HepG2 (cell line): Measurements from ENCODE around the gene SNX30. TPM values are rescaled to one million over a fixed set of nuclear protein-coding genes. Genes with fewer than 3 reads are reported as not detected.
A peak's percentile ranks its signal among the peaks of the same experiment; 100 is the strongest.

Experiments
- ARNT2 ChIP-seq: sonication (generic); formaldehyde crosslinking; IDR thresholded peaks from 2 replicates; pipeline ENCODE4 v1.8.0; 2022; ENCODE audit warnings: mild to moderate bottlenecking, low read depth, missing genetic modification reagents, moderate library complexity
- BRCA1 ChIP-seq: sonication (generic); formaldehyde crosslinking; IDR thresholded peaks from 2 replicates; pipeline ENCODE4 v1.4.0; 2020; ENCODE audit warnings: missing genetic modification reagents
- BRD4 ChIP-seq: sonication (generic); formaldehyde crosslinking; IDR thresholded peaks from 2 replicates; pipeline ENCODE4 v1.4.0; 2020; ENCODE audit warnings: missing genetic modification reagents
- DMAP1 ChIP-seq: IDR thresholded peaks from 2 replicates; pipeline ENCODE4 v1.6.1; 2016
- ELF4 ChIP-seq: sonication (generic); formaldehyde crosslinking; IDR thresholded peaks from 2 replicates; pipeline ENCODE4 v1.5.0; 2020; ENCODE audit warnings: missing genetic modification reagents, mild to moderate bottlenecking, moderate library complexity, borderline replicate concordance
- FIP1L1 ChIP-seq: fragments of 200-400 bp; formaldehyde crosslinking; IDR thresholded peaks from 2 replicates; pipeline ENCODE4 v1.6.1; 2018; ENCODE audit warnings: low read depth, mild to moderate bottlenecking, low read length, moderate library complexity, borderline replicate concordance; ENCODE audit not compliant: insufficient read depth
- HNRNPH1 ChIP-seq: fragments of 200-400 bp; formaldehyde crosslinking; optimal IDR thresholded peaks from 2 replicates; pipeline ENCODE3; 2017; ENCODE audit warnings: mild to moderate bottlenecking, low read depth, low read length
- NFKBIZ ChIP-seq: IDR thresholded peaks from 2 replicates; pipeline ENCODE4 v1.6.1; 2018; ENCODE audit warnings: missing genetic modification reagents, missing compliant biosample characterization
- SIX4 ChIP-seq: sonication (generic); formaldehyde crosslinking; IDR thresholded peaks from 2 replicates; pipeline ENCODE4 v1.4.0; 2020; ENCODE audit warnings: missing genetic modification reagents
- ZBTB21 ChIP-seq: sonication (generic); formaldehyde crosslinking; IDR thresholded peaks from 2 replicates; pipeline ENCODE4 v1.4.0; 2020; ENCODE audit warnings: missing genetic modification reagents
- ZFP36L2 ChIP-seq: sonication (generic); formaldehyde crosslinking; IDR thresholded peaks from 2 replicates; pipeline ENCODE4 v1.4.0; 2020; ENCODE audit warnings: missing genetic modification reagents
- ZNF124 ChIP-seq: sonication (generic); formaldehyde crosslinking; IDR thresholded peaks from 2 replicates; pipeline ENCODE4 v1.4.0; 2020; ENCODE audit warnings: missing genetic modification reagents
- ZNF207 ChIP-seq: fragments of 450-650 bp; IDR thresholded peaks from 2 replicates; pipeline ENCODE4 v1.6.1; 2016; ENCODE audit warnings: antibody characterized with exemption, borderline replicate concordance
- ZNF557 ChIP-seq: sonication (generic); formaldehyde crosslinking; IDR thresholded peaks from 2 replicates; pipeline ENCODE4 v1.4.0; 2020; ENCODE audit warnings: missing genetic modification reagents
- ZNF589 ChIP-seq: sonication (generic); formaldehyde crosslinking; conservative IDR thresholded peaks from 2 replicates; pipeline ENCODE4 v1.8.0; 2022; ENCODE audit warnings: mild to moderate bottlenecking, moderate library complexity, missing genetic modification reagents
- ZNF619 ChIP-seq: sonication (generic); formaldehyde crosslinking; IDR thresholded peaks from 2 replicates; pipeline ENCODE4 v1.4.0; 2020; ENCODE audit warnings: mild to moderate bottlenecking, missing genetic modification reagents
- ZNF672 ChIP-seq: sonication (generic); formaldehyde crosslinking; IDR thresholded peaks from 2 replicates; pipeline ENCODE4 v1.8.1; 2022; ENCODE audit warnings: missing genetic modification reagents
- ZNF674 ChIP-seq: sonication (generic); formaldehyde crosslinking; IDR thresholded peaks from 2 replicates; pipeline ENCODE4 v1.5.0; 2020; ENCODE audit warnings: low read depth, mild to moderate bottlenecking, missing genetic modification reagents
- ZSCAN12 ChIP-seq: sonication (generic); formaldehyde crosslinking; IDR thresholded peaks from 2 replicates; pipeline ENCODE4 v1.9.0; 2021; ENCODE audit warnings: mild to moderate bottlenecking, missing genetic modification reagents
- ZZZ3 ChIP-seq: sonication (generic); formaldehyde crosslinking; IDR thresholded peaks from 2 replicates; pipeline ENCODE4 v1.4.0; 2020; ENCODE audit warnings: missing genetic modification reagents, mild to moderate bottlenecking, borderline replicate concordance
- polyA plus RNA-seq, 8 experiments: library from polyadenylated mRNA; depleted of rRNA in 3 of 8; stranded (reverse) in 7 of 8; unstranded in 1 of 8; fragments of >200 nt; fragmentation: Illumina TruSeq in 4 of 8; extraction: Trizol in 4 of 8; gene quantifications; 2 replicates each; pipeline versions ENCODE4 v1.2.1 to v1.2.3, GENCODE V29; 2011 to 2016; ENCODE audit warnings: low read depth in 4 of 8, missing spikeins in 1 of 8, mixed read lengths in 1 of 8; ENCODE audit not compliant: insufficient read depth in 1 of 8
- total RNA-seq, 5 experiments: library from RNA; depleted of rRNA; stranded (reverse); fragments of >200 nt; fragmentation: Illumina TruSeq; extraction: Trizol; gene quantifications; 2 replicates each; pipeline ENCODE4 v1.2.3, GENCODE V29; 2016; ENCODE audit warnings: low read depth in 1 of 5
- TF ChIP-seq, protein P1 (sequence below): sonication (generic); formaldehyde crosslinking; IDR thresholded peaks from 2 replicates; pipeline ENCODE4 v1.8.0; 2022; ENCODE audit warnings: missing genetic modification reagents, mild to moderate bottlenecking, moderate library complexity, borderline replicate concordance
- TF ChIP-seq, protein P2 (sequence below): sonication (generic); formaldehyde crosslinking; IDR thresholded peaks from 2 replicates; pipeline ENCODE4 v1.5.1; 2020; ENCODE audit warnings: mild to moderate bottlenecking, missing genetic modification reagents
- TF ChIP-seq, protein P3 (sequence below): sonication (generic); formaldehyde crosslinking; IDR thresholded peaks from 2 replicates; pipeline ENCODE4 v1.8.0; 2022; ENCODE audit warnings: mild to moderate bottlenecking, missing genetic modification reagents, moderate library complexity
- TF ChIP-seq, protein P4 (sequence below): sonication (generic); formaldehyde crosslinking; IDR thresholded peaks from 2 replicates; pipeline ENCODE4 v1.4.0; 2020; ENCODE audit warnings: low read depth, mild to moderate bottlenecking, missing genetic modification reagents
- TF ChIP-seq, protein P5 (sequence below): sonication (generic); formaldehyde crosslinking; IDR thresholded peaks from 2 replicates; pipeline ENCODE4 v1.4.0; 2020; ENCODE audit warnings: missing genetic modification reagents

SNX30 gene
- total and polyA plus RNA-seq, 2 of the 13 experiments (the other 11 are each of a cell fraction or from before 2014, with no cell fraction given), result 4.4 to 12.4 TPM

DNA sequence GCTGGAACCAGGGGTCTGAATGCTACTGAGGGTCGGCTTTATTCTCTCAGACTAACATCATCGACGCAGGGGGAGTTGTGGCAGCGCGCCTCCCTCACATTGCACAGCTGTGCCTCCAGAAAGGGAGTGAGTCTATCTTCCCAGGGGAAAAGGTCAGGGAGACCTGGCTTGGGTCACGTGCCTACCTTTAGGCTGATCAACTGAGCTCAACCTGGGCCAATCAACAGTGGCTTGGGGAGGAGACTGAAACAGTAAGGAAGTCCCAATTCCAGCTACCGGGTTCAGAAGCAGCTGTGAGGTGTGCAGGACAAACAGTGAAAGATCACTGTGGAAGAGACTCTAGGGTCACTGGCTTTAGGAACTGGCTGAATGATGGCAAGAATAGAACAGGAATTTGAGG lies 14.3 kb downstream of the SNX30 start (continued):
- TF ChIP-seq, protein P1, sequence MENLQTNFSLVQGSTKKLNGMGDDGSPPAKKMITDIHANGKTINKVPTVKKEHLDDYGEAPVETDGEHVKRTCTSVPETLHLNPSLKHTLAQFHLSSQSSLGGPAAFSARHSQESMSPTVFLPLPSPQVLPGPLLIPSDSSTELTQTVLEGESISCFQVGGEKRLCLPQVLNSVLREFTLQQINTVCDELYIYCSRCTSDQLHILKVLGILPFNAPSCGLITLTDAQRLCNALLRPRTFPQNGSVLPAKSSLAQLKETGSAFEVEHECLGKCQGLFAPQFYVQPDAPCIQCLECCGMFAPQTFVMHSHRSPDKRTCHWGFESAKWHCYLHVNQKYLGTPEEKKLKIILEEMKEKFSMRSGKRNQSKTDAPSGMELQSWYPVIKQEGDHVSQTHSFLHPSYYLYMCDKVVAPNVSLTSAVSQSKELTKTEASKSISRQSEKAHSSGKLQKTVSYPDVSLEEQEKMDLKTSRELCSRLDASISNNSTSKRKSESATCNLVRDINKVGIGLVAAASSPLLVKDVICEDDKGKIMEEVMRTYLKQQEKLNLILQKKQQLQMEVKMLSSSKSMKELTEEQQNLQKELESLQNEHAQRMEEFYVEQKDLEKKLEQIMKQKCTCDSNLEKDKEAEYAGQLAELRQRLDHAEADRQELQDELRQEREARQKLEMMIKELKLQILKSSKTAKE (CRISPR knock-in tag), result no peak
- TF ChIP-seq ZNF589 (no peak), DMAP1 (CRISPR knock-in tag) (peak; percentile 48; the same call in 1 of the 2 replicates), BRCA1 (CRISPR knock-in tag) (0 out of 2 replicates have a peak, but pooled peaks have one; percentile 23), ZSCAN12 (CRISPR knock-in tag) (no peak), ZNF207 (no peak), FIP1L1 (no peak), HNRNPH1 (no peak), ZNF124 (CRISPR knock-in tag) (no peak), BRD4 (CRISPR knock-in tag) (no peak), SIX4 (no peak), ELF4 (no peak), ZBTB21 (CRISPR knock-in tag) (no peak), ZNF674 (no peak), ZNF672 (no peak), NFKBIZ (CRISPR knock-in tag) (no peak), ZZZ3 (CRISPR knock-in tag) (no peak), ZFP36L2 (CRISPR knock-in tag) (no peak), ZNF557 (CRISPR knock-in tag) (no peak; the same call in 1 of the 2 replicates), ARNT2 (CRISPR knock-in tag) (no peak), ZNF619 (CRISPR knock-in tag) (no peak)
- TF ChIP-seq, protein P2, sequence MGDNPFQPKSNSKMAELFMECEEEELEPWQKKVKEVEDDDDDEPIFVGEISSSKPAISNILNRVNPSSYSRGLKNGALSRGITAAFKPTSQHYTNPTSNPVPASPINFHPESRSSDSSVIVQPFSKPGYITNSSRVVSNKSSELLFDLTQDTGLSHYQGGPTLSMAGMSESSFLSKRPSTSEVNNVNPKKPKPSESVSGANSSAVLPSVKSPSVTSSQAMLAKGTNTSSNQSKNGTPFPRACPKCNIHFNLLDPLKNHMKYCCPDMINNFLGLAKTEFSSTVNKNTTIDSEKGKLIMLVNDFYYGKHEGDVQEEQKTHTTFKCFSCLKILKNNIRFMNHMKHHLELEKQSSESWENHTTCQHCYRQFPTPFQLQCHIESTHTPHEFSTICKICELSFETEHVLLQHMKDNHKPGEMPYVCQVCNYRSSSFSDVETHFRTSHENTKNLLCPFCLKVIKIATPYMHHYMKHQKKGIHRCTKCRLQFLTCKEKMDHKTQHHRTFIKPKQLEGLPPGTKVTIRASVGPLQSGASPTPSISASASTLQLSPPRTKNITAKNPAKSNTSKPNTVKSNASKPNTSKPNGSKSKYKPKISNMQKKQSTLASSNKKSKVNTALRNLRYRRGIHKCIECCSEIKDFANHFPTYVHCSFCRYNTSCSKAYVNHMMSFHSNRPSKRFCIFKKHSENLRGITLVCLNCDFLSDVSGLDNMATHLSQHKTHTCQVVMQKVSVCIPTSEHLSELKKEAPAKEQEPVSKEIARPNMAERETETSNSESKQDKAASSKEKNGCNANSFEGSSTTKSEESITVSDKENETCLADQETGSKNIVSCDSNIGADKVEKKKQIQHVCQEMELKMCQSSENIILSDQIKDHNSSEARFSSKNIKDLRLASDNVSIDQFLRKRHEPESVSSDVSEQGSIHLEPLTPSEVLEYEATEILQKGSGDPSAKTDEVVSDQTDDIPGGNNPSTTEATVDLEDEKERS (CRISPR knock-in tag), result no peak
- TF ChIP-seq, protein P3, sequence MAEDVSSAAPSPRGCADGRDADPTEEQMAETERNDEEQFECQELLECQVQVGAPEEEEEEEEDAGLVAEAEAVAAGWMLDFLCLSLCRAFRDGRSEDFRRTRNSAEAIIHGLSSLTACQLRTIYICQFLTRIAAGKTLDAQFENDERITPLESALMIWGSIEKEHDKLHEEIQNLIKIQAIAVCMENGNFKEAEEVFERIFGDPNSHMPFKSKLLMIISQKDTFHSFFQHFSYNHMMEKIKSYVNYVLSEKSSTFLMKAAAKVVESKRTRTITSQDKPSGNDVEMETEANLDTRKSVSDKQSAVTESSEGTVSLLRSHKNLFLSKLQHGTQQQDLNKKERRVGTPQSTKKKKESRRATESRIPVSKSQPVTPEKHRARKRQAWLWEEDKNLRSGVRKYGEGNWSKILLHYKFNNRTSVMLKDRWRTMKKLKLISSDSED (CRISPR knock-in tag), result no peak
- TF ChIP-seq, protein P4, sequence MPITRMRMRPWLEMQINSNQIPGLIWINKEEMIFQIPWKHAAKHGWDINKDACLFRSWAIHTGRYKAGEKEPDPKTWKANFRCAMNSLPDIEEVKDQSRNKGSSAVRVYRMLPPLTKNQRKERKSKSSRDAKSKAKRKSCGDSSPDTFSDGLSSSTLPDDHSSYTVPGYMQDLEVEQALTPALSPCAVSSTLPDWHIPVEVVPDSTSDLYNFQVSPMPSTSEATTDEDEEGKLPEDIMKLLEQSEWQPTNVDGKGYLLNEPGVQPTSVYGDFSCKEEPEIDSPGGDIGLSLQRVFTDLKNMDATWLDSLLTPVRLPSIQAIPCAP (CRISPR knock-in tag), result no peak
- TF ChIP-seq, protein P5, sequence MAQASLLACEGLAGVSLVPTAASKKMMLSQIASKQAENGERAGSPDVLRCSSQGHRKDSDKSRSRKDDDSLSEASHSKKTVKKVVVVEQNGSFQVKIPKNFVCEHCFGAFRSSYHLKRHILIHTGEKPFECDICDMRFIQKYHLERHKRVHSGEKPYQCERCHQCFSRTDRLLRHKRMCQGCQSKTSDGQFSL, result no peak
